CD8-positive, alpha-beta memory T cell (primary cell): ENCODE data around the gene ARF1. TPM values are rescaled to one million over a fixed set of nuclear protein-coding genes. Genes with fewer than 3 reads are reported as not detected.

Source experiments
- CTCF ChIA-PET: fragments of 350-600 bp; sonication (Branson Sonifier 250); formaldehyde crosslinking; loops from one replicate; lab custom pipeline; 2021; ENCODE audit warnings: antibody characterized with exemption; lab: Charles Lee
- POLR2A ChIA-PET: fragments of 350-600 bp; sonication (Branson Sonifier 250); formaldehyde crosslinking; loops from one replicate; lab custom pipeline; 2021; ENCODE audit warnings: antibody characterized with exemption; lab: Charles Lee
- DNase-seq, 5 donors: peaks; one replicate each; pipeline versions ENCODE4 v3.0.0 to v3.0.0-alpha.2; 2020 to 2022; ENCODE audit warnings: mixed read lengths in 1 of 5
- H3K27ac ChIP-seq: one replicate; pipeline ENCODE4 v1.7.0; 2013; ENCODE audit warnings: low read depth, mild to moderate bottlenecking, low read length, moderate library complexity
- H3K27me3 ChIP-seq: 2 replicates; pipeline ENCODE4 v1.7.0; 2013; ENCODE audit warnings: low read length, mild to moderate bottlenecking; ENCODE audit not compliant: insufficient read depth, poor library complexity, severe bottlenecking
- H3K36me3 ChIP-seq: 2 replicates; pipeline ENCODE4 v1.7.0; 2013; ENCODE audit warnings: mild to moderate bottlenecking, low read length, moderate library complexity; ENCODE audit not compliant: insufficient read depth
- H3K4me1 ChIP-seq: 2 replicates; pipeline ENCODE4 v1.7.0; 2013; ENCODE audit warnings: mild to moderate bottlenecking, low read length, moderate library complexity; ENCODE audit not compliant: insufficient read depth
- H3K4me3 ChIP-seq: 2 replicates; pipeline ENCODE4 v1.7.0; 2013; ENCODE audit warnings: mild to moderate bottlenecking, low read length
- H3K9me3 ChIP-seq: 2 replicates; pipeline ENCODE4 v1.7.0; 2013; ENCODE audit warnings: mild to moderate bottlenecking, low read length
- H3K27ac Mint-ChIP-seq, 8 donors: one replicate each; pipeline ENCODE4 v1.8.0; 2020 to 2021; ENCODE audit warnings: mixed read lengths in 8 of 8, mild to moderate bottlenecking in 6 of 8, inconsistent platforms in 3 of 8, moderate library complexity in 3 of 8
- H3K27me3 Mint-ChIP-seq, 2 donors: one replicate each; pipeline ENCODE4 v1.8.0; 2020 to 2021; ENCODE audit warnings: mixed read lengths in 2 of 2, mild to moderate bottlenecking in 1 of 2, moderate library complexity in 1 of 2
- H3K36me3 Mint-ChIP-seq, 3 donors: one replicate each; pipeline ENCODE4 v1.8.0; 2020 to 2021; ENCODE audit warnings: mixed read lengths in 3 of 3, inconsistent platforms in 1 of 3, mild to moderate bottlenecking in 1 of 3
- H3K4me1 Mint-ChIP-seq, 3 donors: one replicate each; pipeline ENCODE4 v1.8.0; 2020 to 2021; ENCODE audit warnings: mixed read lengths in 3 of 3, inconsistent platforms in 1 of 3, mild to moderate bottlenecking in 1 of 3
- H3K4me3 Mint-ChIP-seq, 7 donors: one replicate each; pipeline ENCODE4 v1.8.0; 2020 to 2021; ENCODE audit warnings: mixed read lengths in 7 of 7, mild to moderate bottlenecking in 6 of 7, moderate library complexity in 4 of 7, inconsistent platforms in 2 of 7
- H3K9me3 Mint-ChIP-seq, 5 donors: one replicate each; pipeline ENCODE4 v1.8.0; 2020 to 2022; ENCODE audit warnings: mixed read lengths in 5 of 5, mild to moderate bottlenecking in 3 of 5, moderate library complexity in 2 of 5, inconsistent platforms in 1 of 5
- polyA plus RNA-seq: library from polyadenylated mRNA; unstranded; fragments of 300-500 nt; fragmentation: Illumina TruSeq; gene quantifications from one replicate; pipeline ENCODE4 v1.2.3, GENCODE V29; 2021
- total RNA-seq, 2 experiments: library from RNA; stranded (reverse); gene quantifications; one replicate each; pipeline ENCODE4 v1.2.3, GENCODE V29; 2021

The ARF1 gene
- total and polyA plus RNA-seq, 3 experiments from 2014 or later: 379 to 569 (median 379) TPM

GRCh38 chr1:228077565-228078330 is 4.8 kb upstream of the ARF1 start:
- Histone ChIP-seq H3K27ac (no peak overlapping the region), H3K27me3 (no peaks in the 10 kb centered on the region), H3K4me1 (peaks cover 7% of the 10 kb centered on the region), H3K9me3 (no peaks in the 10 kb centered on the region), H3K36me3 (no peaks in the 10 kb centered on the region), H3K4me3 (no peak overlapping the region)
- POLR2A ChIA-PET: no interaction called here
- DNase-seq: peak in 1 of 5 donors; percentile 31
- no peaks in the 10 kb centered on the region for H3K9me3 Mint-ChIP-seq
- no peaks in the 10 kb centered on the region for H3K27me3 Mint-ChIP-seq
- CTCF ChIA-PET: no interaction called here
- peaks cover 8 to 38% (median 13%) of the 10 kb centered on the region in 3 donors for H3K4me1 Mint-ChIP-seq
- peak overlapping the region in 2 of 8 donors; percentile 14 to 47 for H3K27ac Mint-ChIP-seq
- H3K4me3 Mint-ChIP-seq: peak overlapping the region in 1 of 7 donors; percentile 27
- no peaks in the 10 kb centered on the region for H3K36me3 Mint-ChIP-seq

- DNase-seq: peak in 1 of 5 donors; percentile 18
- ChIA-PET POLR2A (no interaction called here), CTCF (interaction anchor here (0.6 kb wide), 1 partner anchor 19 kb away, joined by 3 read pairs; no protein-coding TSS in a partner anchor)
- H3K36me3 ChIP-seq: peaks cover 6% of the 10 kb centered on the region
- Mint-ChIP-seq H3K36me3 (peaks cover 0 to 9% (median 0%) of the 10 kb centered on the region in 3 donors), H3K9me3 (no peaks in the 10 kb centered on the region), H3K27ac (peak overlapping the region in 1 of 8 donors; percentile 81), H3K4me3 (peak overlapping the region in 2 of 7 donors; percentile 40 to 78), H3K27me3 (no peaks in the 10 kb centered on the region), H3K4me1 (peaks cover 16 to 40% (median 17%) of the 10 kb centered on the region in 3 donors)
- no peaks in the 10 kb centered on the region for H3K9me3 ChIP-seq
- no peaks in the 10 kb centered on the region for H3K27me3 ChIP-seq
- no peak overlapping the region for H3K27ac ChIP-seq
- H3K4me3 ChIP-seq: no peak overlapping the region
- H3K4me1 ChIP-seq: peaks cover 12% of the 10 kb centered on the region
Measured at GRCh38 chr1:228079013-228079412, 3.5 kb upstream of the ARF1 start.

- DNase-seq: peak in 1 of 5 donors; percentile 41
- Mint-ChIP-seq H3K36me3 (peaks cover 0 to 16% (median 0%) of the 10 kb centered on the region in 3 donors), H3K27ac (peak overlapping the region in 4 of 8 donors; percentile 7 to 81 (median 68)), H3K4me1 (peaks cover 23 to 43% (median 23%) of the 10 kb centered on the region in 3 donors), H3K4me3 (peak overlapping the region in 5 of 7 donors; percentile 40 to 66 (median 55)), H3K9me3 (no peaks in the 10 kb centered on the region), H3K27me3 (no peaks in the 10 kb centered on the region)
- CTCF ChIA-PET: no interaction called here
- POLR2A ChIA-PET: no interaction called here
- Histone ChIP-seq H3K4me3 (no peak overlapping the region), H3K4me1 (peaks cover 19% of the 10 kb centered on the region), H3K27me3 (no peaks in the 10 kb centered on the region), H3K36me3 (peaks cover 6% of the 10 kb centered on the region), H3K27ac (no peak overlapping the region), H3K9me3 (no peaks in the 10 kb centered on the region)
Measured at GRCh38 chr1:228079601-228080263, 2.8 kb upstream of the ARF1 start.

- Mint-ChIP-seq H3K4me3 (peak overlapping the region; percentile 76 to 97 (median 86)), H3K27ac (peak overlapping the region in 6 of 8 donors; percentile 61 to 84 (median 73)), H3K27me3 (no peaks in the 10 kb centered on the region), H3K4me1 (peaks cover 36 to 57% (median 37%) of the 10 kb centered on the region in 3 donors), H3K9me3 (no peaks in the 10 kb centered on the region), H3K36me3 (peaks cover 0 to 24% (median 3%) of the 10 kb centered on the region in 3 donors)
- CTCF ChIA-PET: no interaction called here
- H3K27ac ChIP-seq: peak overlapping the region; percentile 96
- peaks cover 6% of the 10 kb centered on the region for H3K36me3 ChIP-seq
- POLR2A ChIA-PET: no interaction called here
- H3K27me3 ChIP-seq: no peaks in the 10 kb centered on the region
- peak overlapping the region; percentile 82 for H3K4me3 ChIP-seq
- no peaks in the 10 kb centered on the region for H3K9me3 ChIP-seq
- H3K4me1 ChIP-seq: peaks cover 33% of the 10 kb centered on the region
- peak in 1 of 5 donors; percentile 46 for DNase-seq
Measured at GRCh38 chr1:228081144-228081543, 1.4 kb upstream of the ARF1 start.

GRCh38 chr1:228081578-228082213 is 812 bp upstream of the ARF1 start:
- Histone ChIP-seq H3K4me1 (peaks cover 39% of the 10 kb centered on the region), H3K9me3 (no peaks in the 10 kb centered on the region), H3K36me3 (peaks cover 6% of the 10 kb centered on the region), H3K4me3 (peak overlapping the region; percentile 82), H3K27me3 (no peaks in the 10 kb centered on the region), H3K27ac (peak overlapping the region; percentile 96)
- H3K27me3 Mint-ChIP-seq: no peaks in the 10 kb centered on the region
- ChIA-PET POLR2A (interaction anchor here (0.5 to 2.0 kb wide), 6 partner anchors 15 to 405 kb away, joined by 3 to 17 read pairs (median 4); partner anchors contain the start of genes C1orf35, GUK1 and MRPL55), CTCF (interaction anchor here (0.7 to 1.4 kb wide), 5 partner anchors 20 to 320 kb away, joined by 3 to 5 read pairs (median 4); partner anchors contain the start of gene IBA57)
- no peaks in the 10 kb centered on the region for H3K9me3 Mint-ChIP-seq
- DNase-seq: peak in 1 of 5 donors; percentile 60
- peaks cover 0 to 27% (median 3%) of the 10 kb centered on the region in 3 donors for H3K36me3 Mint-ChIP-seq
- peaks cover 39 to 63% (median 41%) of the 10 kb centered on the region in 3 donors for H3K4me1 Mint-ChIP-seq
- H3K4me3 Mint-ChIP-seq: peak overlapping the region; percentile 76 to 97 (median 86)
- peak overlapping the region in 7 of 8 donors; percentile 43 to 92 (median 61) for H3K27ac Mint-ChIP-seq

- Histone ChIP-seq H3K9me3 (no peaks in the 10 kb centered on the region), H3K4me3 (peak overlapping the region; percentile 94), H3K27ac (peak overlapping the region; percentile 96), H3K27me3 (no peaks in the 10 kb centered on the region), H3K36me3 (peaks cover 6% of the 10 kb centered on the region), H3K4me1 (peaks cover 54% of the 10 kb centered on the region)
- peak overlapping the region; percentile 92 to 99 (median 98) for H3K27ac Mint-ChIP-seq
- CTCF ChIA-PET: interaction anchor here (1.1 to 1.8 kb wide), 6 partner anchors 16 to 84 kb away, joined by 3 to 5 read pairs (median 4); partner anchors contain the start of gene IBA57
- POLR2A ChIA-PET: interaction anchor here (0.5 to 2.0 kb wide), 6 partner anchors 15 to 403 kb away, joined by 3 to 17 read pairs (median 4); partner anchors contain the start of genes C1orf35, GUK1 and MRPL55
- H3K4me1 Mint-ChIP-seq: peaks cover 51 to 71% (median 56%) of the 10 kb centered on the region in 3 donors
- peak overlapping the region; percentile 94 to 98 (median 96) for H3K4me3 Mint-ChIP-seq
- no peaks in the 10 kb centered on the region for H3K9me3 Mint-ChIP-seq
- peak in 3 of 5 donors; percentile 42 to 66 (median 48) for DNase-seq
- peaks cover 0 to 33% (median 8%) of the 10 kb centered on the region in 3 donors for H3K36me3 Mint-ChIP-seq
- H3K27me3 Mint-ChIP-seq: no peaks in the 10 kb centered on the region
Measured at GRCh38 chr1:228082918-228083870, 686 bp downstream of the ARF1 start.
